MG63 (cell line): ENCODE data around the gene RNU1-2. TPM values are rescaled to one million over a fixed set of nuclear protein-coding genes. Genes with fewer than 3 reads are reported as not detected.
"Not testable (repeated sequence)": the region's sequence is repeated elsewhere in the genome, so short reads cannot be mapped to it uniquely, and the experiment has no call there.

Source experiments
- DNase-seq: peaks from one replicate; pipeline ENCODE4 v3.0.0-alpha.2; 2020
- H3K27me3 ChIP-seq: fragments of 250-450 bp; sonication (Bioruptor Pico); 2 replicates; pipeline ENCODE4 v1.5.1; 2020; ENCODE audit warnings: mild to moderate bottlenecking, moderate library complexity
- H3K36me3 ChIP-seq: fragments of 250-450 bp; sonication (Bioruptor Pico); 2 replicates; pipeline ENCODE4 v1.5.1; 2020; ENCODE audit warnings: mild to moderate bottlenecking, moderate library complexity
- H3K4me3 ChIP-seq: fragments of 250-450 bp; sonication (Bioruptor Pico); 2 replicates; pipeline ENCODE4 v1.5.1; 2020; ENCODE audit warnings: mild to moderate bottlenecking, moderate library complexity
- H3K9me3 ChIP-seq: fragments of 250-450 bp; sonication (Bioruptor Pico); 2 replicates; pipeline ENCODE4 v1.5.1; 2020; ENCODE audit warnings: mild to moderate bottlenecking, moderate library complexity
- total RNA-seq: library from RNA; depleted of rRNA; stranded (reverse); fragments of >200 nt; shearing (Covaris generic); gene quantifications from 2 replicates; pipeline ENCODE4 v1.2.3, GENCODE V29; 2014; ENCODE audit warnings: low replicate concordance

The RNU1-2 gene
- total RNA-seq, 1 experiment from 2014 or later, result not detected

DNA sequence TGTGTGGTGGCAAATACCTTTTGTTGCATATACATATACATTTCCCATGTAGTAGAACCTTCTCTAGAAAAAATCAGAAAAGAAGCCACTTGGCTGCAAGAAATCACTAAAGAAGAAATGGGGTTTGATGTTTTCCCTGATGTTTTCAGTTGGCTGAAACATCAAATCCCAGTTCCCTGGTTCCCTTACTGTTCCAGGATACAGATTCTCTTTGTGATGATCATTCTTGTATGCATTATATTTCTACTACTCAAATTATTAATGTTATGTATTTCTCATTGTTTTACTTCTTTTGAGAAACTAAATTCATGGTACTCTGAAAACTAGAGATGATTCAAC, 7.6 kb downstream of the RNU1-2 start:
- no peak for DNase-seq
- no peaks in the 10 kb centered on the region for H3K36me3 ChIP-seq
- peak overlapping the region; percentile 67 for H3K4me3 ChIP-seq
- no peaks in the 10 kb centered on the region for H3K27me3 ChIP-seq
- H3K9me3 ChIP-seq, result no peaks in the 10 kb centered on the region; the same call in 1 of the 2 replicates

DNA sequence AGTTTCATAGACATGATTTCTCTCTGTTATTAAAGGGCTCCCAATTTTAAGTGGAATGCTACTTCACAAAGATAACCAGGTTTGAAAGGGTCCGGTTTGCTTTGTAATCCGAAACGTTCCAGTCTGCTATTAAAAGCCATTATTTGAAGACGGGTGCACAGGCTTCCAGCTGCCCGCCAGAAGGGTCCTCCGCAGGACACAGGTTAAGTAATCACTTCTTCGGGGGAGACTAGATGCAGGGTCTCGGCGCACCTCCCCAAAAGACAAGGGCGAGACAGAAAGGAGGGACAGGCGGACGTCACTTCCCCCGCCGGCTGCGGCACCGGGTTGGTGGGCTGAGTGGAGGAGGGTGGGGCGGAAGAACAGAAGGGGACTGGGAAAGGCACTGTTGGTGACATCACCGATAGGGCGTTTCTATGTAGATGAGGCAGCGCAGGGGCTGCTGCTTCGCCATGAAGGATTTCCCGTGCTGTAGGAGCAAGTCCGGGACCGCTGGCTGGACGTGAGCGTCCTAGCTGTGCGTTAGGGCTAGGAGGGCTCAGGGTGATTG, 8.9 kb downstream of the RNU1-2 start:
- DNase-seq, result peak; percentile 100
- Histone ChIP-seq H3K36me3 (no peaks in the 10 kb centered on the region), H3K27me3 (no peaks in the 10 kb centered on the region), H3K4me3 (peak overlapping the region; percentile 67), H3K9me3 (no peaks in the 10 kb centered on the region; the same call in 1 of the 2 replicates)

DNA sequence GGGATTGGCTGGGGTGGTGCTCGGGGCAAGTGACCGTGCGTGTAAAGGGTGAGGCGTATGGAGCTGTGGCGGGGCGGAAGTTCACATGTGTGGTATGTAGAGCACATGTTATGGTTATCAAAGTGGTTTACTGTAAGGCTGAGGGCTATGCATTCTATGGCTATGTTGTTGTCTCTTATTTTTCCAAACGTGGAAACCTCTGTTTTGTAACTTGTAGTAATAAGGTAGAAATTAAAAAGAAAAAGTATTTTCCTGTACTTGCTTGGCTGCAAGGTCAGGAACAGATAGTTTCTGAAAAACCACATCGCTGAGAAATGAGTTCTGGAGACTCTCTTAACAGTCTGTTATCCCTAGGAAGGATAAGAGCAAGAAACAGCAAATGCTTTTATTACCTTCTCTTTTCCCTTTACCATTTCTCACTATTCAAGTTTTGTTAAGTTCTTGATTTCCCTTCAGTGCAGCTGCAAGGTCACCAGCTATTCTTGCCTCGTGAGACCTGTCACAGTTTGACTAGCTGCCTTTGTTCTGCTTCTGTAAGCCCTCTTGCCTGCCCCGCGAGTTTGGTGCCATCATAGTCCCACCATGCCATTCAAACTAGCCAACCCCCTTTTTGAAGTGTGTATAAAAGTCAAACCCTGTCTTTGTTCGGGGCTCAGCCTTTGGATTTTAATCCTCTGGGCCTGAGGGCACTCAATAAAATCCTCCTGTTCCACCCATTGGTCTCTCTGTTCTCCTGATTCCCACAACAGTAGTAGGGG, 9.5 kb downstream of the RNU1-2 start:
- H3K9me3 ChIP-seq, result no peaks in the 10 kb centered on the region; the same call in 1 of the 2 replicates
- peak overlapping the region; percentile 67 for H3K4me3 ChIP-seq
- DNase-seq, result peak; percentile 52
- no peaks in the 10 kb centered on the region for H3K36me3 ChIP-seq
- no peaks in the 10 kb centered on the region for H3K27me3 ChIP-seq

DNA sequence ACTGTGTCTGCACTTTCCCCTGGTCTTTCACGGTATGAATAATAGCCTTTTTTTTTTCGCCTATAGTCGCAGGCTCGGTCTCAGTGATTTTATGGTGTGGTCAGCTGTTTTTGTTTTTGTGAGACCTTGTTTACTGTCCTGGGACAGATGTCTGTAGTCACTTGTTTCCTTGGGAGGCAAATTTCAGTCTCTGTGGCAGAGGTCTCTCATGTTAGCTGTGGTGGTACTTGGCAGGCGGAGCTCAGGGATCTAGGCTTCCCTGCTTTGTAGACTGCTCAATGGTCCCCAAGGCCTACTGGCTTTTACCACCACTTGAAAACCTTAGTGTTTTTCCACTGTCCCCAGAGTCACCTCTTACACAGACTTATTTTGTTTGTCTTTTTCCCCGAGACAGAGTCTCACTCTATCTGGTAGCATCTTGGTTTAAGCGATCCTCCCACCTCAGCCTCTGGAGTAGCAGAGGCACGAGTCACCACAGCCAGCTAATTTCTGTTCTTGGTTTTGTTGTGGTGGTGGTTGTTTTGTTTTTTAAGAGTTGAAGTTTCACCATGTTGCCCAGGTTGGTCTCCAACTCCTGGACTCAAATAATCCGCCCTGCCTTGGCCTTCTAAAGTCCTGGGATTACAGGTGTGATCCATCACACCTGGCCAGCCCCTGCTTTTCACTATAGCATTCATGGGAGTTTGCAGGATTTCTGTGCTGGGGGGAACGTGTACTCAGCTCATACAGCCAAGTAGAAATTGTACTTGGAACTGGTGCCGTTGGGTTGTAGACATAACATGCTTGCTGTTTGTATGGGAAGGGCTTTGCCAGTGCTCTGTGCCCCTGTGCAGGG, 10.3 kb downstream of the RNU1-2 start:
- Histone ChIP-seq H3K4me3 (no peak overlapping the region), H3K27me3 (no peaks in the 10 kb centered on the region), H3K36me3 (no peaks in the 10 kb centered on the region), H3K9me3 (no peaks in the 10 kb centered on the region; the same call in 1 of the 2 replicates)
- no peak for DNase-seq

DNA sequence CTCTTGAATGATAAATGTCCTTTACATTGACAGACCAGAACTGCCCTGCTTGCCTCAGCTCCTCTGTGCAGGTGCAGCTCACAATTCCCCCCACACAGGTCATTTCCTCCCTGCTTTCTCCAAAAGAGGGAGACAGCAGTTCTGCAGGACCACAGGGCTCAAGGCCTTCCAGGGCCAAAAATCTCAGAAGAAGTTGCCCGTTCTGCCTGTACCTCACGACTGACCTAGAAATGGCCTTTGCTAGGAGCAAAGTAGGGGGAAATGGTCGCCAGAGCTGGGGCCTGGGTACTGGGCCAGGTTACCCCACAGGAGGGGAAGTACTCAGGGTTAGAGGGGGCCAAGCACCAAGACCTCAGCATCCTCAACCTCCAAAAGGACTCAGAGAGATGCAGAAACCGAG, 11.1 kb downstream of the RNU1-2 start:
- H3K4me3 ChIP-seq, result no peak overlapping the region
- no peak for DNase-seq
- H3K9me3 ChIP-seq, result no peaks in the 10 kb centered on the region; the same call in 1 of the 2 replicates

DNA sequence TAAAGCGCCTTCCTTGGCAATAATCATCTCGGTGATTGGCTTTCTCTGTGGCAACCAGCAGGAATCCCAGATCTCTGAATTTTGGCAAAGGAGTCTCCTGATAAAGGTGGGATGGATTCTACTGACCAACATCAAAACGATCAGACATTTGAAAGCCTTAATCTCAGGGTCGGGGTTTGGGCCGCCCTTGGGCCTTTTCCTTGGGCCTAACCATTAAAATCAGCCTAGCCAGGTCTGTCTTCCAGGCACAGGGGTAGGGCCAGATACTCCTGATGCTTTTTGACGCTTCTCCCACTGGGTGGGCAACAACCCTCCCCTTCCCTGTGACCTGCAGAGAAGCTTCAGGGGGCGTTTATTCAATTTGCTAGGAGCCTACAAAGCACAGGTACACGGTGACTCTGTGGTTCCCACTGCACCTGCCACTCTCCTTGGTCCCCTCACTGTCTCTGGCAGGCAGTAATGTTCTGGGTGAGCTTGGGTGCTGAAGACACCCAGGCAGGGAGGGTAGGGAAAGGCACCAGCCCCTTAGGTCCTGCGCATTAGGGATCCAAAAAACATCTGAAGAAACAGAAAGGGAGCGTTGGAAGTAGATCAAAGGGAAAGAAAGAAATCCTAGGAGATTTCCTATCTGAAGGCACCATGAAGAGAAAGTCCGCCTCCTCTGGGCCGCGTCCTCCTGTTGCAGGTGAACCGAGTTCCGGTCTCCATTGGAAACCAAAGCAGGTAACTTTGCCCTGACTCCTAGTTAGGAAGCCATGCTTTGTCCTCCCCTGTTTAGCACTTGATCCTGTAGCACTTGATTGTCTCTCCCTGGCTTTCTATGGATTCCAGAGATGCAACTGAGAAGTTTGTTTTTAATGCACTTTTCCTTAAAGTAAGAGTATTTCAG, 12.3 kb downstream of the RNU1-2 start:
- no peaks in the 10 kb centered on the region; the same call in 1 of the 2 replicates for H3K9me3 ChIP-seq
- no peaks in the 10 kb centered on the region for H3K36me3 ChIP-seq
- no peak overlapping the region for H3K4me3 ChIP-seq
- DNase-seq, result no peak
- no peaks in the 10 kb centered on the region for H3K27me3 ChIP-seq

More for the DNA sequence above, 11.1 kb downstream of the RNU1-2 start:
- Histone ChIP-seq H3K27me3 (no peaks in the 10 kb centered on the region), H3K36me3 (no peaks in the 10 kb centered on the region)

DNA sequence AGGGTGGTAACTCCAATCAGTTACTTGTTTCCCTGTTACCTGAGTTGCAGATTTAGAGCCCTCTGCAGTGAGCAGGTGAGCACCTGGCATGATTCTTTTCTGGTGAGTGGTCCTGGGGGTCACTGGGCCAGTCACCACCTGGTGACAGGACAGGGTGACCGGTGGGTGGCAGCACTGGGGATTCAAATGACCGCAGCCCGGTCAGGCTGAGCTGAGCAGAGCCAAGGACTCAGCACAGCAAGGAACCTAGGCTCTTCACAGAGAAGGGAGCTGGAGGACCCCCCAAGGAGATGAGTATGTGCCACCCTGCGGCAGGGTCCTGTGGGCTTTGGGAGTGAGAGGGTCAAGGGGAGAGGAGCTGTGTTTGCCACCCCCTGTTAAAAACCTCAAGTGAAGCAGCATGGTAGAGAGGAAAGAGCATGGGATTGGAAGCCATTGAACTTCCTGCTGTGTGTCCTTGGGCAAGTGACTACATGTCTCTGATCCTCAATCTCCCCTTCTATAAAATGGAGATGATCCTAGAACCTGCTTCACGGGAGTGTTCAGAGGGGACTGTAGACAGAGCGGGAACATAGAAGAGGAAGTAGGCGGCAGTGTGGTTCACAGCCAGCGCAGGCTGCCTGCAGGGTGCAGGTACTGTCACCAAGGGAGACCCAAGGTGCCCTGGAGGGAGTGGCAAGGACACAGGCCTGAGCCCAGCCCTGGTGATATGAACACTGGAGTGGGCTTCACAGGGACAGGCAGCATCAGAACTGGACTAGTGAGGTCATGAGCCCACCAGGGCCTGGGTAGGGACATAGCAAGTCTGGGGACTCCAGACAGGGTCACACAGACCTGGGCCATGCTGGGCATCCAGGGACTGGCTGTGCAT, 16.3 kb downstream of the RNU1-2 start:
- H3K9me3 ChIP-seq, DNase-seq, H3K36me3 ChIP-seq, H3K4me3 ChIP-seq, H3K27me3 ChIP-seq: not testable (repeated sequence)

DNA sequence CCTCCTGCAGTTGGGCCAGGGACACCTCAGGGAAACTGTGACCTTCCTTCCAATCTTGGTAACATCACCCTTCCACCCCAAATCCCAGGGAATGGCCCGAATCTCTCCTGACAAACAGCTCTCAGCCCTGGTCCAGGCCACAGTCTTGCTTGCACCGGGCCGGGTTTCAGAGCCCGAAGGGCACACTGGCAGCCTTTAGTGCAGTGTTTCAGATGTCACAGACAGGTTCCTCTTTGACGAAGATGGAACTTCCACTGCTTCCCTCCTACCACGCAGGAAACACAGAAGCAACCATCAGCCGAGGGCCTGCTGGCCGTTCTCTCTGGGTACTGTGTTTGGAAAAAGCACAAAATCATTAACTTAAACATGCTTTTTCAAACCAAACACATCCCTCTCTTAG, 17.0 kb downstream of the RNU1-2 start:
- not testable (repeated sequence) for H3K4me3 ChIP-seq, H3K9me3 ChIP-seq, DNase-seq, H3K27me3 ChIP-seq, H3K36me3 ChIP-seq

DNA sequence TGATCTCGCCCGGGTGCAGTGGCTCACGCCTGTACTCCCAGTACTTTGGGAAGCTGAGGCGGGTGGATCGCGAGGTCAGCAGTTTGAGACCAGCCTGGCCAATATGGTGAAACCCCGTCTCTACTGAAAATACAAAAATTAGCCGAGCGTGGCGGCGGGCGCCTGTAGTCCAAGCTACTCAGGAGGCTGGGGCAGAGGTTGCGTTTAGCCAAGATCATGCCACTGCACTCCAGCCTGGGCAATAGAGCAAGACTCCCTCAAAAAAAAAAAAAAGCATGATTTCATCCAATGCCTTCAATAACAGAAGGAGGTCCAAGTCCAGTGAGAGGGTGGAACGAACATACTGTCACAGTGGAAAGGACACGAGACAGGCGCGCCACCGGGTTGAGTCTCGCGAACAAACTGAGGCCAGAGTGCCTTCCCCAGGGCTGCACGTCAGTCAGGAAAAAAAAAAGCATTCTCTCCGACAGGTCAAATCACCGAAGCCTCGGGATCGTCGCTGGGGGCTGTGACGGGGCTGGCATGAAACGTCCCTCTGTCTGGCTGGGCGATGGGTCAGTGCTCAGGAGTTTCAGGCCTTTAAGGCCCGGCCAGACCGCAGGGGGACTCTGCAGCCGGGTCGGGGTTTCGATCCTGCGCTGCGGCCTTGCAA, 17.5 kb downstream of the RNU1-2 start:
- DNase-seq, result no peak
- H3K36me3 ChIP-seq, result no peaks in the 10 kb centered on the region
- H3K4me3 ChIP-seq, result peak overlapping the region; percentile 66
- no peaks in the 10 kb centered on the region for H3K9me3 ChIP-seq
- H3K27me3 ChIP-seq, result no peaks in the 10 kb centered on the region

DNA sequence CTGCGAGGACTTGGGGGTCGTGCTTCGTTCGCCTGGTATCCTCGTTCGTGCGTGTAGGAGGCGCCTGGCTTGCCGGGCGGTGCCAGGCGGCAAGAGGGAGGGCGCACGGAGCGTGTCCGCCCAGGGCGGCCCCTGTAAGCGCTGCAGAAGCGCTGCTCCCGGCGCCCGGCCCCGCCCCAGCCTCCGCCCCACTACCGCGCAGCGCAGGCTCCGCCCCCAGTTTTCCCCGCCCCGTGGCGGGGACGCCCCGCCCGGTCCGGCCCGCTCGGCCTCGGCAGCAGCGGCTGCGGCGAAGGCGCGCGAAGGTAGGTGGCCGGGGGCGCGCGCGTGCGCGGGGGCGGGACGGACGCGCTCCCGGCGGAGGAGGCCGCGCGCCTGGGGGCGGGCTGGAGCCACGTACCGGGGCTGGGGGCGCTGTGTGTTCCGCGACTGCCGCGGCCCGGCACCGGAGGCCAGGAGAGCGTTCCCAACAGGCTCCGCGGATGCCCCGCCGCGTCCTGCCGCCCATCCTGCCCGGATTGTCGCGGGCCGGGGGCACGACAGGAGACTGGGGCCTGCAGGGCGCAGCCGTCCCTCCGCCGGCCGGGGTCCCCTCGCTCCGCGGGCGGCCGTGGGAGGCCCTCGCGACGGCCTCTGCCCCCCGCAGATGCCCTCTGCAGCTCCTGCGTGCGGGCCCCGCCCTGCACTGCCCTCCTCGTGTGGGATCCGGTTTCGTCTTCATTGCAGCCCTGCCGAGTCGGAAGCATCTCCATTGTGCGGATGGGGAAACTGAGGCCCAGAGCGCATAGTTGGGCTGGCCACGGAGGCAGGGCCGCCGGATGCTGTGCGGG, 18.3 kb downstream of the RNU1-2 start:
- Histone ChIP-seq H3K27me3 (no peaks in the 10 kb centered on the region), H3K4me3 (peak overlapping the region; percentile 66), H3K36me3 (no peaks in the 10 kb centered on the region), H3K9me3 (no peaks in the 10 kb centered on the region)
- peak; percentile 96 for DNase-seq

DNA sequence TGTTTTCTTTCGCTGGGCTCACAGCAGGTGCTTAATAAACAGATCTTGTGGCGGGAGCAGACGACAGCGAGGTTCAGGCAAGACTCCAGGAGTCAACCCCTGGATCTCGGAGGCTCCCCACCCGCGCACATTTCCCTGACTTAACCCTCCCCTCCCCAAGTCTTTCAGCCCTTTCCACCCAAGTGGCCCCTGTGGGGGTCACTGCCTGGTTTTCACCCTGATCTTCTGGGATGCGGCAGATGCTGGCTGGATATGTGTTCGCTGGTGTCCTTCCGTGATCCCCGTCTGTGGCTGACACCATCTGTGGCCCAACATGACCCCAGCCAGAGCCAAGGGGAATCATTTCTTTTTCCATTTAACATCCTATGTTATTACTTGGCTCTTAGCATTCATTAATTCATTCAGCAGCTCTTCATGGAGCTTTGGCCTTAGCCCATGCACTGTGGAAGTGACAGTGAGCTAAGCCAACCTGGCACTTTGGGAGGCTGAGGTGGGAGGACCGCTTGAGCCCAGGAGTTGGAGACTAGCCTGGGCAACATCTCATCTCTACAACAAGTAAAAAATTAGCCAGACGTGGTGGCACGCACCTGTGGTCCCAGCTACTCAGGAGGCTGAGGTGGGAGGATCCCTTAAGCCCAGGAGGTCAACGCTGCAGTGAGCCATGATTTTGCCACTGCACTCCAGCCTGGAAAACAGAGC, 19.3 kb downstream of the RNU1-2 start:
- not testable (repeated sequence) for H3K9me3 ChIP-seq, H3K4me3 ChIP-seq, DNase-seq, H3K27me3 ChIP-seq, H3K36me3 ChIP-seq

DNA sequence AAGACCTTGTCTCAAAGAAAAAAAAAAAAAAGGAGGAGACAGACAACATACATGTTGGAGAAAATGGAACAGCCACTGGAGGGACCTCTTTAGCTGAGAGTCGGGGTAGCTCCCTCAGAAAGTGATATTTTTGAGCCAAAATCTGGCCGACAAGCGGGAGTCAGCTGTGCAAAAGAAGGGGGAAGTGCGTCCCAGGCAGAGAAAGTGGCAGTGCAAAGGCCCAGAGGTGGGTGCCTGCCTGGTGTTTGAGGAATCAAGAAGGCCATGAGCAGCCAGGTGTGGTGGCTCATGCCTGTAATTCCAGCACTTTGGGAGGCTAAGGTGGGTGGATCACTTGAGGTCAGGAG, 19.8 kb downstream of the RNU1-2 start:
- no peak for DNase-seq
- Histone ChIP-seq H3K27me3 (no peaks in the 10 kb centered on the region), H3K36me3 (no peaks in the 10 kb centered on the region), H3K4me3 (no peak overlapping the region), H3K9me3 (no peaks in the 10 kb centered on the region)

DNA sequence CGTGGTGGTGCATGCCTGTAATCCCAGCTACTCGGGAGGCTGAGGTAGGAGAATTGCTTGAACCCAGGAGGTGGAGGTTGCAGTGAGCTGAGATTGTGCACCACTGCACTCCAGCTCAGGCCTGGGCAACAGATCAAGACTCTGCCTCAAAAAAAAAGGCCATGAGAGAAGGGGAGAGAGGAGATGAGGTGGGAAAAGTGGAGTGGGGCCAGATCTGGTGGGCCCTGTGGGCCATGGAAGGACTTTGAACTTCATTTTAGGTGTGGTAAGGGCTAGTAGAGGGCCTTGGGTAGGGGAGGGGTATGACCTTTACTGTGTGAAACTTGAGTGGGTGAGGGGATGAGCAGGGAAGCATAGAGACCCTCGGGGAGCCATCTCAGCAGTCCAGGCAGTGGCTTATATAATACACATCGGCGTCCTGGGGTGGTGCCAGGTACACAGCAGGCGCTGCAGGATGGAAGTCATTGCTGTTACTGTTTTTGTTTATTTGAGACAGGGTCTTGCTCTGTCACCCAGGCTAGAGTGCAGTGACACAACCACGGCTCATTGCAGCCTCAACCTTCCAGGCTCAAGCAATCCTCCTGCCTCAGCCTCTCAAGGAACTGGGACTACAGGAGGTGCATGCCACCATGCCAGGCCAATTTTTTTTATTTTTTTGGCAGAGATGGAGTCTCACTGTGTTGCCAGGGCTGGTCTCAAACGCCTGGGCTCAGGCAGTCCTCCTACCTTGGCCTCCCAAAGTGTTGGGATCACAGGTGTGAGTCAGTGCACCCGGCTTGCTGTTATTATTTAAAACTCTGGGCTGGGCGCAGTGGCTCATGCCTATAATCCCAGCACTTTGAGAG, 20.5 kb downstream of the RNU1-2 start:
- H3K4me3 ChIP-seq, H3K27me3 ChIP-seq, H3K36me3 ChIP-seq, H3K9me3 ChIP-seq, DNase-seq: not testable (repeated sequence)
